SKM-1 treated with dmso at 0.1 percent for 144 hours (cell line): ENCODE measurements around the gene AFAP1L2.

Experiments used
- DNase-seq: peaks from one replicate; lab custom pipeline; 2025; ENCODE audit not compliant: unreplicated experiment; lab: John Stamatoyannopoulos, UW

AFAP1L2 gene

DNA sequence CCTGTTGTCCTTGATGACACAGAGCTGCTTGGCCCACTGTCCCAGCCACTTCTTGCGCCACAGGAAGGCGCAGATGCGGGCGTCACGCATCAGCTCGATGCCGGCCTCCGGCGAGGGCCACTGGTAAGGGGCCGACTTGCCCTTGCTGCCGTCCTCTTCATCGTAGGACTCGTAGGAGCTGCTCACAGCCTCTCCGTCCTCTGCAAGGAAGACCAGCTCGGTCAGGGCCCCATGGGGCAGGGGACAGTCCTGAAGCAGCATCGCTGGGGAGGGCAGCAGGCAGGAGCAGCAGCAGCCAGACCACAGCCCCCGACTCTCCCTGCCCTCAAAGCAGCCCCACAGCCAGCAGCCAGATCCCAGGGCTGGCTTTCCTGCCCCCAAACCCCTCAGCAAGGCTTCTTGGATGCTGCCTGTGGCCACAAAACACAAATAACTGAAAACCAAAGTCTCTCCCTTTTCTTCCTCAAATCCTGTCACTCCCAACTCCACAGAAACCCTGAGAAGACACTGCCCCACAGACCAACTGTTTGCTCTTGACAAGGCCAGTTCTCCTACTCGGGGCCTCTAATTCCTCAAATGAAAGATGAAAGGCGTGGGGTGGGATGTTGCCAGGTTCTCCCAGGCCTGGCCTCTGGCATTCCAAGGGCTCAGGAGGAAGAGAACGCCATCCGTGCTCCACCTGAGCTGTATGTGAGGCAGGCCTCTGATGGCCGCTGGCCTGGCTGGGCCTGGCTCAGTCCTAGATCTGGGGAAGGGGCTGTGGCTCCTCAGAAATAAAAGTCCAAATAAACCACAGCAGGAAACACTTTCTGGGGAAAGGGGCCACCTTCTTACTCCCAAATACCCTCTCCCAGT is 88.5 kb downstream of the AFAP1L2 start:
- DNase-seq: no peak

DNA sequence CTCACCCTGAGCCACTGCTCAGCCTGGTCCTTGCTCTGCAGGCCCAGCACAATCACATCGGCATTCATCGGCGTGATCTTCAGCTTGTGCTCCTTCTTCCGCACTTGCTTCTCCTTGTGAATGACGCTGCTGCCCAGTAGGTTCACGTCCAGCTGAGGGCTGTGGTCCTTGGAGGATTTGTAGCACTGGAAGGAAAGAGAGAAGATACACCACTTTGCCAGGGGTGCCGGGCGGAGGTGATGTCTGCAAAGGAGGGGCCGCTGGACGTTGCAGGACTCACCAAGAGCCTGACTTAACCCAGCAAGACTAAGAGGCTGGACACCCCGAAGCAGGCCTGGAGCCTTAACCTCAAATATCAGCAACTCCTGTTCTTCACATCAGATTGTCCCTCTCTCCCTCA is 90.4 kb downstream of the AFAP1L2 start:
- no peak for DNase-seq

DNA sequence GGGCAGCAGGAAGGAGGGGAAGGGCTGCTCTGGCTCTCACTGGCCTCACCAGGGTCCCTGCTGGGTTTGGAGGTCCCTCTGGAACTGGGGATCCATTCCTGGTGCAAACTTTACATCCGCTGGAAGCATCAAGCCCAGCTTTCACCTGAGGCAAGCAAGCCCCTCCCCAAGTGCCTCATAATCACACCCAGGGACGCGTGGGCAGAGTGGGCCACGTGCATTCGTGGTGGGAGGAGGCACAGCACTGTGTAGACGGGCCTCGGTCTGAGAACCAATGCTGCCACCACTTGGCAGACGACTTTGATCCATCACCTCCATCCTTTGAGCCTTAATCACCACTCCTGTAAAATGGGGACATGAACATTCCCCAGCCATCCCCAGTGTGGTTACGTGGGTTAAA is 91.2 kb downstream of the AFAP1L2 start:
- DNase-seq: no peak

DNA sequence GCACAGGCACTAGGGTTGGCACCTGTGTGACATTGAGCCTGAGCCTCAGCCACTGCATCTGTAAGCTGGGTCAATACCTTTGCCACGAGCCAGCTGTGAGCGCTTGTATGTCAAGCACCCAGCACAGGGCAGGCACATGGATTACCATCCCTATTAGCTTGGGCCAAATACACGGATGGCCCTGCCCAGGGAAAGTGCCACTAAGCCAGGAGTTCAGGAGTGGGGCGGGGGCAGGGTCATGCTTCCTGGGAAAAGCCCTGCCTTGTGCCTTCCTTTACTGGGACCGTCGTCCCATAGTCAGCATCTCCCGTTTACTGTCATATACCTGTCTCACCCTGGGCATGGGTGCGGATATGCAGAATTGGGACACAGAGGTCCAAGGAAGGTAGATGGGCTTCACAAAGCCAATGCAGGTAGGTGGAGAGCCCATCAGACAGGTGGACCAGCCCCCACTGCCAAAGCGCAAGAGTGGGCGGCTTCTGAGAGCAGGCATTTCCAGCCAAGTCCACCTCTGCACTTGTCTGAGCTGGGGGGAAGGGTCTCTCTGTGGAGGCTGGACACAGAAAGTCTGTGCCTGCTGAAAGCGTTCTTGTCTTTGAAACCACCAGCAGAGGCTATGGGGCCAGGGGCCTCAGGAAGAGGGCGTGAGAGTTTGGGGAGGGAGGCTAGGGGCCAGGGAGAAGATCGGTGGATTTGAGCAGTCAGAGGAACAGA is 92.6 kb downstream of the AFAP1L2 start:
- no peak for DNase-seq

DNA sequence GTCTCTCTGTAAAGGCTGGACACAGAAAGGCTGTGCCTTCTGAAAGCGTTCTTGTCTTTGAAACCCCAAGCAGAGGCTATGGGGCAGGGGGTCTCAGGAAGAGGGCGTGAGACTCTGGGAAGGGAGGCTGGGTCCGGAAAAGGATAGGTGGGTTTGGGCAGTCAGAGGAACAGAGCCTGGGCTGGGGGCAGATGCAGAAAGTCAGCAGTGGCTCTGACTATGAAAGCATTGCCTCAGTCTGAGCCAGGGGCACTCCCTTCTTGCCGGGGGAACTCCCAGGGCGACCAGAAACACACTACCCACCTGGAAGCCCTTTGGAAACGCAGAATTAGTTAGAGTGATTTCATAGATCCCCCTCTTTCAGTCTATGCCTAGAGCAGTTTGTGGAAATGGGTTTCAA is 93.3 kb downstream of the AFAP1L2 start:
- DNase-seq: no peak

DNA sequence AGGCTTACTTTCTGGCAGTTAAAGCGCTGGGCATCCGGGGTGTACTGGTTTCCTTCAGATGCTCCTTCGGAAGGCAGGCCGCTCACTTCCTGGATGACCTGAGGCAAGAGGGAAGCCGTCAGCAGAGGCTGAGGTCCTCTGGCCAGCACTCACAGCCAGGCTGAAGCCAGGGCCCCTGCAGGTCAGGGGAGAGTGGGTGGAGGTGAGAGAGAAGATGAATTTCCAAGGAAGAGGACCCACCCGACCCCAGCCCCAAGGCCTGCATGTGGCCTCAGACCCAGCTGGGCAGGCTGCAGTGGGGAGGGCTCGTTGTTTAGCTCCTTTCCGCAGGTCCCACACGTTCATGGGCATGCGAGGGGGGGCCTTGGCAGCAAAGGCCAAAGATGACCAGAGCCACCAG is 94.0 kb downstream of the AFAP1L2 start:
- DNase-seq: no peak

DNA sequence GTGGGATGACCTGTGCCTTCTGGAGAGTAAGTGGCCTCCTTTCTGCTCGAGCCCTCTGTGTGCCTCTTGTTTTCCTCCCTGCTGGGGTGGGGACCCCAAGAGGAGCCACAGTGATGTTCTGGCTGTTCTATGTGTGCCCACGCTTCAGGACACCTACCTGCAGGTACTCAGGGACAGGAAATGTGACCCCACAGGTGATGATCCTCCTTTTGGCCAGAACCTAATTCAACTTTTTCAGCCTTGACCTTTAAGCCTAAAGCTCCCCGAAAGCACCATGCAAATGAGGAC is 95.0 kb downstream of the AFAP1L2 start:
- no peak for DNase-seq

DNA sequence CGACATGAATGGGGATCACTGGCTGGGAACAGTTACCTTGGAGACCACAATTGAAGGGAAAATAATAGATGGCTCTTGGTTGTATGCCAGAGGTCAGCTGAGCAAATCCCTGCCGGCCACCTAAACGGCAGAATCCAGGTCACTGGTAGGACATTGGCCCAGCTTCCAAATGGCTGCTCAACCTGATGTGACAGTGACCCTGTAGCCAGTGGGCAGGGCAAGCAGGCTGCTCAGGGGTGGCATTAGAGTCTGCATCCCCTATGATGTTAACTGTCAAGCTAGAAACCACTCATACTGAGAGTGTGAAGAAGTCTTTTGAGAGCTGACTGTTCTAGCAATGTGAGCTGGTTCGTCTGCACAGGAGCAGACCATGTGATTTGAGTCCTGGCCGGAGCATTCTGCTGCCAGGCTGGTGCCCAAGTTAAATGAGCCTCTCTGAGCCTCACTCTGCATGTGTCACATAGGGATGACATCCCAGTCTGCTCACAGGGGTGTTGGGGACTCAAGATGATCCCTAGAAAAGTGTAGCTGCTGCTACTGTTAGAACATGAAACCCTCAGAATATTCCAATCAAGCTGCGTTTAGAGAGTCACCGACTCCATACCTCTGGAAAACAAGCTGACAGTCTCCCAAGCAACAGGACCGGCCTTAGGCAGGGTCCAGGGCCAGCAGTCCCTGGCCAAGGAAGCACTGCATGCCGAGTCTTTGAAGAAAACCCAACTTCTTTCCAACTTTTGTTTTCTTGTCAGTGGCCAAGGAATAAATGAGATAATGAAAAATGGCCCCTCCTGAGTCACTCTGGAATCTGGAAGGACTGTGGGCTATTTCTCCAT is 95.6 kb downstream of the AFAP1L2 start:
- no peak for DNase-seq

DNA sequence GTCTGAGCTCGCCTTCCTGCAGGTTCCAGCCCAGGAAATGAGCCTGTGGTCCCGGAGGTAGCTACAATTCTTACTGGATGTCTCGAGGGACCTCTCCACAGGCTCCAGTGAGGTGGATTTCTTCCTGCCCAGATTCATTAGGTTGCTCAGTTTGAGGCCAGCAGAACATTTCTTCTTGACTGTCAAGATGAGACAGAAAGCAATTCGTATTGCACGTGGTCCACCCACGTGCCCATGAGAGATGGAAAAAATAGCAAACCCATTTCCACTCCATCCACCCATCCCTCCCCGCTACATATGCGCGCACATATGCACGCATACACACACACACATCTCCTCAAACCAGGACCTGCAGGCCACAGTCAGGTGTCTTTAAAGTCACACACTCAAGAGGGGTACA is 96.6 kb downstream of the AFAP1L2 start:
- DNase-seq: no peak

DNA sequence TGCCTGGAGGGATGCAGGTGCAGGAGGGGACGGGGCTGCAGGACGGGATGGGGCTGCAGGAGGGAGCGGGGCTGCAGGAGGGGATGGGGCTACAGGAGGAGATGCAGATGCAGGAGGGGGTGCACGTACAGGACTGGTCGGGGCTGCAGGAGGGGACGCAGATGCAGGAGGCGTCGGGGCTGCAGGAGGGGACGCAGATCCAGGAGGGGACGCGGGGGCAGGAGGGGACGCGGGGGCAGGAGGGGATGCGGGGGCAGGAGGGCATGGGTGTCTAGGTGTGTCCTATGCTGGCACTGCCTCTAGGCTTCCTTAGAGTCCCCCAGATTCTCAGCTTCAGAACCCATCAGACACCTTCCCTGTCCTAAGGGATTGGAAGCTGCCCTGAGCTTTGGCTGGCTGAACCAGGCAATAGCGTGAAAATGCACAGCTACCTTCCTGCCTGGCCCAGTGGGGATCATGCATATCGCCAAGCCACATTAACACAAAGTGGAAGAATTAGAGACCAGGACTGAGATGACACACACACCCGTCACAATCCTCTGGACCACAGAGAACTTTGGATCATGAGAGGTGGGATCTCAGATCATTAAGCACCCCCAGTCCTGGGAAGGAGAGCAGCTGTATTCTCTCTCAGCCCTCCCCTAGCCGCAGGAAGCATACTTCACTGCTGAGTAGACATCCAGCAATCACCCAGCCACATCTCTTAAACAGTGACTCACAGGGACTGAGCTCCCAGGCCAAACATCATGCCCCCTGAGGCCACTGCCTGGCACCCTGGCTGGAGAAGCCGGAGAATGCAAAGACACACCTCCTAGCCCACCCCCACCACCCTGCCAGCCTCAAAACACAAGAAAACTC is 98.0 kb downstream of the AFAP1L2 start:
- no peak for DNase-seq

DNA sequence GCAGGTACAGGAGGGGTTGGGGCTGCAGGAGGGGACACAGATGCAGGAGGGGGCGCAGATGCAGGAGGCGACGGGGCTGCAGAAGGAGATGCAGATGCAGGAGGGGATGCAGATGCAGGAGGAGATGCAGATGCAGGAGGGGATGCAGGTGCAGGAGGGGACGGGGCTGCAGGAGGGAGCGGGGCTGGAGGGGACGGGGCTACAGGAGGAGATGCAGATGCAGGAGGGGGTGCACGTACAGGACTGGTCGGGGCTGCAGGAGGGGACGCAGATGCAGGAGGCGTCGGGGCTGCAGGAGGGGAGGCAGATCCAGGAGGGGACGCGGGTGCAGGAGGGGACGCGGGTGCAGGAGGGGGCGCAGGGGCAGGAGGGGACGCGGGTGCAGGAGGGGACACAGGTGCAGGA is 98.8 kb downstream of the AFAP1L2 start:
- DNase-seq: no peak

DNA sequence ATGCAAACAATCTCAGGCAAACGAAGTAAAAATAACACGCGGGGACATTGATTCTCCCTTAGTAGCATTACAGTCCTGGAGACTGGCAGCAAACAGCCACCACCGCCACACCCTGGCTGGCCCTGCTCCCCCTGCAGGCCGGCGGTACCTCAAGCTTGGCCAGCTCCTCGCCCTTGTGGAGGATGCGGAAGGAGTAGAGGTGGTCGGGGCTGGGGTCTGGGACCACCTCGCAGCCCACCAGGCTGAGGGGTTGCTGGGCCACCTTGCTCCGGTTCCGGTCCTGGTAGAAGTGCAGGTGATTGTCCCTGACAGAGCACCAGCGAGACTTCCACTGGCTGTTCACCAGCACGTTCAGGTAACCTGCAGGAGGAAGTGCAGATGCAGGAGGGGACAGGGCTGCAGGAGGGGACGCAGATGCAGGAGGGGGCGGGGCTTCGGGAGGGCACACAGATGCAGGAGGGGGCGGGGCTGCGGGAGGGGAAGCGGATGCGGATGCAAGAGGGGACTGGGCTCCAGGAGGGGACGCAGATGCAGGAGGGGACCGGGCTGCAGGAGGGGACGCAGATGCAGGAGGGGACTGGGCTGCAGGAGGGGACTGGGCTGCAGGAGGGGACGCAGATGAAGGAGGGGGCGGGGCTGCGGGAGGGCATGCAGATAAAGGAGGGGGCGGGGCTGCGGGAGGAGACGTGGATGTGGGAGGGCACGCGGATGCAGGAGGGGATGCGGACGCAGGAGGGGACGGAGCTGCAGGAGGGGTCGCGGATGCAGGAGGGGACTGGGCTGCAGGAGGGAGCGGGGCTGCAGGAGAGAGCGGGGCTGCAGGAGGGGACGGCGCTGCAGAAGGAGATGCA is 99.5 kb downstream of the AFAP1L2 start:
- peak; percentile 34 for DNase-seq

DNA sequence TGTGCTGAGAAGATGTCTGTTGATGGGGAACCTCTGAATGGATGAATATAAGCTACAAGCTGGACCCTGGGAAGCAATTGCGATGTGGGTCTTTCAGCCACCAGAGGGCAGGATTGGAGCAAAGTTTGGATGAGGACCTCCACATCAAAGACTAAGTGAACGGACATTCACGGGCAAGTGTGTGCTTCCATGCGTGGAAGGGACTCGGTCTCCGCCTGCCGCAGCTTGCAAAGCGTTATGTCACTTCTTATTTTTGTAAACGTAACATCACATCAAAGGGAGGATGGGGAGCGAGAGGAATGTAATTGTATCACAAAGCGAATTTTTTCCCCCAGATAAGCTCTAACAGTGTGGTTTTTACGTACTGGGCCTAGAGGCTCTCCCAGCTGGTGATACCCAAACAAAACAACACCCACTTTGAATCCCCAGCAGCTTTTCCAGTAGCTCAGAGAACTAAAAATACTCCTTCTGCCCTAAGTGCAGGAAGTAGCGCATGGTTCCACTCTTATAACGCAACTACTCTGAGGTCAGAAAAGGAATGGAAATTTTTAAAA is 100.2 kb downstream of the AFAP1L2 start:
- DNase-seq: peak; percentile 77

DNA sequence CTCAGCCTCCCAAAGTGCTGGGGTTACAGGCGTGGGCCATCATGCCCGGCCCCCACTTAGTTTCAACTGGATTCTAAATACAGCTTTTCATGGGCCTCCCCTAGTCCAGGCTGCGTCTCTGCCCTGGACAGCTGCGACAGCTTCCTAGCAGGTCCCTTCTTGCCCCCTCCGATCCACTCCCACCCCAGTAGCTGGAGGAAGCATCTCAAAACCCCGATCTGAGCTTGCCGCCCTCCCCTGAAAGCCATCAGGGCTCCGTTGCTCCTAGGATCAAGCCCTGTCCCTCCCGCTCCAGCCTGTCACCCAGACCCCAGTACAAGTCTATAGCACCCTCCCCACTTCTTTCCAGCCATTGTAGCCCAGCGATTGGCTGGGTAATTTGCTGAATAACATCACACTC is 100.7 kb downstream of the AFAP1L2 start:
- DNase-seq: no peak

DNA sequence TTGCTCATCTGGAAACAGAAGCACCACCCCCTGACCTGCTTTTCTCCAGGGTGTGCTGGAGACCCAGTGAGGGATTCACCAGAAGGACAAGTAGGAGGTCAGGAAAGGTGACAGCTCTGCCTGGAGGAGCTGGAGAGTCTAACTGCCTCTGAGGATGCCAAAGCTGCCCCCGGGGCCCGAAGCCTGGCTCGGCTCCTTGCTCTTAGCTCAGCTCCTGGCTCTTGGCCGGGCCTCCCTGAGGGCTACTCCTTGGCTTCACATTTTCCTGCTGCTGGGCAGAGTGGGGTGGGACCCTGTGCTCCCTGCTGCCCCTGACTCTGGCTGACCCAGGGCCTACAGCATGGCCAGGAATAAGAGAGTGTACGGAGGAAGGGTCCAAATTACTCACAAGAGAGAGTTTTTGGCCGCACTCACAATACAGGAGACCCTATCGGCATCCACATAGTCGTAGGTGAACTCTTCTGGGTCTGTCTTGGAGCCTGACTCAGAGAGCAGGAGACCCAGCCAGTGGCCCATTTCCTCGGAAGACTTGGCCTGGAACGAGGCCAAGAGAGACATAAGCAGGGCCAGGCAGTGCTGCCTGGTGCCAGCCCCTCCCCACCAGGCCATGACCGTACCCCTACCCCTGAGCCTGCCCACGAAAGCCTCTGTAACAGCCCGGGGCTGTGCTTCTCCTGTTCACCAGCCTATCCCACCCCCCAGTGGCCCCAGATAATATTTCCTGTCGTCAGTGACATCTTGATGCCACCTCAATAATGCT is 102.2 kb downstream of the AFAP1L2 start:
- no peak for DNase-seq

DNA sequence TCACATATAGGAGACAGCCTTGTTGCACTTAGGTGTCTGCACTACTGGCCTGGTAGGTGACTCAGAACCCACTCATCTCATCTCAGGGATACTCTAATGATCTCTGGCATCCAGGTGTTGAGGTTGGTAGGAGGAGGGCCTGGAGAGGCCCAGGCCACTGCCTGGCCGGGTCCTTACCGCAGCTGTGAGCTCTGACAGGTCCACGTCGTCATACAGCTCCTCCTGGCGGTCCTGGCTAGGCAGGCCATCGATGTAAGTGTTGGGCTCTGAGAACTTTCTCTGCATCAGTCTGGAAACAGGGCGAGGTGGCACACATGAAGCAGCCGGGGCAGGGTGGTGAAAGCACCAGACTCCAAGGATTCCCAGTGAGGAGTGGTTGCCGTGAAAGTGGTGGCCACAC is 103.1 kb downstream of the AFAP1L2 start:
- no peak for DNase-seq

DNA sequence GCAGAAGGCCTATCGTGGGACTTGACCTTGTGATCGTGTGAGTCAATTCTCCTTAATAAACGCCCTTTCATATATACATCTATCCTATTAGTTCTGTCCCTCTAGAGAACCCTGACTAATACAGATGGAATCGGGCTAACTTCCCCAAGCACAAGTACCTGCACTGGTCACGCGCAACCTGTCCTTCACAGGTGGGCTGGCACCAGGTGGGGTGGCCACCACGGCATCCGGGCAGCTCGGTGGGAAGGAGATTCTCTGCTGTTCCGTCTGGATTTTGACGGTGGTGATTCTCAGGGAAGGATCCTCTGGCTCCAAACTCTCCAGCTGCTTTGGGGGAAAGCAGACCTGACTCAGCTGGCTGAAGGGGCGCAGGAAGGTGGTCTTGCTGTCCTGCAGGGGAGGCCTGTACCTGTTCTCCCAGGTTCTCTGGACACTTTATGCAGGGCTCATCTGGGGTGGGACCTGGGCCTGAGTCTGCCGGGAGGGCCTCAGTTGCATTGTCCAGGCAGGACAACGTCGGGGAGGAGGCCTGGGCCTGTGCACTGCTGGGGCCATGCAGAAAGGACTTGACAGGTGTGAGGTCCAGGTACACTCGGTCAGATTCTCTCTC is 104.2 kb downstream of the AFAP1L2 start:
- DNase-seq: no peak

DNA sequence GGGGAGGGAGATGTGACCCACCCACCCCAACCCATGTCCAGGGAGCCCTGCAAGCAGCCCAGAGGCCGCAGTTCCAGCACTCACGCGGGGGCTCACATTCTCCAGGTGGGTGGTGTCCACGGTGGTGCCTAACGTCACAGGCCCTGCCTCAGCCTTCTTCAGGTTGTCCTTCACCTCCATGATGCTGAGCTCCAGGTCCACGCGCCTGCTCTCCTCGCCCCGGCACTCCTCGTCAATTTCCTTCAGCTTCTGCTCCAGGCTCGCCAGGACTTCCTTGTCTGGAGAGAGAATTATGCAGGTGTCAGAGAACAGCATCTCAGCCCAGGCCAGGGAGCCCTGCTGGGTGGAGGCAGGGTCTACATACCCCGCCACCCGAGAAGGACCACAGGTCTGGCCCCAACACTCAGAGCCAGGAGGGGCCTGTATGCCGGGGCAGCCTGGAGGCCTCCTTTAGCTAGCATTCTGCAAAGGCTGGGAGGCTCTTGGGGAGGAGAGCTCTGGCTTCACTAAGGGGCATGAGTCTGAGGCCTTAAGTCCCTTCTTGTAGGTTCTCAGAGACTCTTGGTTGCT is 107.1 kb downstream of the AFAP1L2 start:
- no peak for DNase-seq
